GM12872 (cell line): Measurements from ENCODE around the gene CUTA.
A peak's percentile ranks its signal among the peaks of the same experiment; 100 is the strongest.

Experiments
- CTCF ChIP-seq: IDR thresholded peaks from 3 replicates; pipeline ENCODE4 v1.5.1; 2011; ENCODE audit warnings: low read depth, mild to moderate bottlenecking, low read length, moderate library complexity; ENCODE audit not compliant: insufficient read depth

The CUTA gene

GRCh38 chr6:33430334-33430733, 12.4 kb upstream of the CUTA start:
- no peak for TF ChIP-seq CTCF

- TF ChIP-seq CTCF = no peak
Observed at GRCh38 chr6:33429750-33430052, 11.8 kb upstream of the CUTA start.

GRCh38 chr6:33428966-33429749, 11.3 kb upstream of the CUTA start:
- no peak for TF ChIP-seq CTCF

- TF ChIP-seq CTCF = peak; percentile 64
Observed at GRCh38 chr6:33428224-33428965, 10.5 kb upstream of the CUTA start.

GRCh38 chr6:33427585-33428223, 9.8 kb upstream of the CUTA start:
- peak; percentile 17; the same call in 1 of the 3 replicates for TF ChIP-seq CTCF

- no peak for TF ChIP-seq CTCF
Observed at GRCh38 chr6:33426590-33427511, 8.9 kb upstream of the CUTA start.
